ENCODE measurements around the gene PPP6R3.

PPP6R3 gene

GRCh38 chr11:68646832-68647231 is 186.3 kb downstream of the PPP6R3 start:
- Histone ChIP-seq H3K9me3 (ENCODE audit: control insufficient read depth, low read length) (no peaks in the 10 kb centered on the region), H3K27ac (no peak overlapping the region), H2AFZ (no peak overlapping the region), H3K27me3 (ENCODE audit: control insufficient read depth, insufficient read depth, low read length) (no peaks in the 10 kb centered on the region), H3K4me2 (ENCODE audit: low read length) (no peak overlapping the region), H3K36me3 (ENCODE audit: control insufficient read depth, insufficient read depth, low read length) (no peaks in the 10 kb centered on the region), H3K79me2 (no peaks in the 10 kb centered on the region), H3K4me3 (ENCODE audit: low read depth, low read length) (no peak overlapping the region), H3K9ac (no peak overlapping the region), H3K4me1 (no peaks in the 10 kb centered on the region)
- TF ChIP-seq CTCF (IDR thresholded peaks at IDR 0.05): no peak

GRCh38 chr11:68649851-68650555 is 189.5 kb downstream of the PPP6R3 start:
- H3K4me1 ChIP-seq: no peaks in the 10 kb centered on the region
- H3K27ac ChIP-seq: no peak overlapping the region
- no peak for TF ChIP-seq CTCF (IDR thresholded peaks at IDR 0.05)
- no peaks in the 10 kb centered on the region for H3K9me3 ChIP-seq (ENCODE audit: control insufficient read depth, low read length)
- no peaks in the 10 kb centered on the region for H3K79me2 ChIP-seq
- H2AFZ ChIP-seq: no peak overlapping the region
- H3K4me3 ChIP-seq (ENCODE audit: low read depth, low read length): no peak overlapping the region
- no peak overlapping the region for H3K4me2 ChIP-seq (ENCODE audit: low read length)
- H3K9ac ChIP-seq: no peak overlapping the region
- H3K36me3 ChIP-seq (ENCODE audit: control insufficient read depth, insufficient read depth, low read length): no peaks in the 10 kb centered on the region
- H3K27me3 ChIP-seq (ENCODE audit: control insufficient read depth, insufficient read depth, low read length): no peaks in the 10 kb centered on the region

DNA sequence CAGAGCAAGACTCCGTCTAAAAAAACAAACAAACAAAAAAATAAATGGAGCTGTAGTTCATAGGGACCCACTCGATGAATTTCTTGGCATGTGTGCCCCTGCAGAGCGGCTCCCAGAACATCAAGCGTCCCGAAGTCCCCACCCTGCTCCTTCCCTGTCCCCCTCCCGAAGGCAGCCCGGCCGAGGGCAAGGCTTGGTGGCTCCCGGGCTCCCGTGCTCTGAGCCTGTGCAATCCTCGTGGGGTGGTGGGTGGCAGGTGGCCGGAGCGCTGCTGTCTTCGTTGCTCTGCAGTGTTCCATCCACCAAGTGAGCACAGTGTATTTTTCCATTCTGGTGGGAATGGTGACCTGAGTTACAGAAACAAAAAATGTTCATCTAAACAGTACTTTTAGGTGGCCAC is 190.2 kb downstream of the PPP6R3 start:
- Histone ChIP-seq H2AFZ (no peak overlapping the region), H3K9me3 (ENCODE audit: control insufficient read depth, low read length) (no peaks in the 10 kb centered on the region), H3K4me2 (ENCODE audit: low read length) (no peak overlapping the region), H3K27me3 (ENCODE audit: control insufficient read depth, insufficient read depth, low read length) (no peaks in the 10 kb centered on the region), H3K4me1 (no peaks in the 10 kb centered on the region), H3K79me2 (no peaks in the 10 kb centered on the region), H3K4me3 (ENCODE audit: low read depth, low read length) (no peak overlapping the region), H3K27ac (no peak overlapping the region), H3K9ac (no peak overlapping the region), H3K36me3 (ENCODE audit: control insufficient read depth, insufficient read depth, low read length) (no peaks in the 10 kb centered on the region)
- no peak for TF ChIP-seq CTCF (IDR thresholded peaks at IDR 0.05)

- H3K4me3 ChIP-seq (ENCODE audit: low read depth, low read length): no peak overlapping the region
- H3K9ac ChIP-seq: no peak overlapping the region
- no peaks in the 10 kb centered on the region for H3K27me3 ChIP-seq (ENCODE audit: control insufficient read depth, insufficient read depth, low read length)
- H3K4me2 ChIP-seq (ENCODE audit: low read length): no peak overlapping the region
- H3K36me3 ChIP-seq (ENCODE audit: control insufficient read depth, insufficient read depth, low read length): no peaks in the 10 kb centered on the region
- no peak overlapping the region for H3K27ac ChIP-seq
- no peak overlapping the region for H2AFZ ChIP-seq
- H3K9me3 ChIP-seq (ENCODE audit: control insufficient read depth, low read length): no peaks in the 10 kb centered on the region
- H3K4me1 ChIP-seq: no peaks in the 10 kb centered on the region
- TF ChIP-seq CTCF (IDR thresholded peaks at IDR 0.05): no peak
- H3K79me2 ChIP-seq: no peaks in the 10 kb centered on the region
These were observed 190.8 kb downstream of the PPP6R3 start for GRCh38 chr11:68651208-68651984.
